Measurements from ENCODE around the gene MT1F. TPM values are rescaled to one million over a fixed set of nuclear protein-coding genes. Genes with fewer than 3 reads are reported as not detected.
"Not testable (repeated sequence)": the region's sequence is repeated elsewhere in the genome, so short reads cannot be mapped to it uniquely, and the experiment has no call there.

The MT1F gene
- polyA plus RNA-seq, 1 donor (not counting 4 experiments of a cell fraction or from before 2014, with no cell fraction given): 2.3 TPM

GRCh38 chr16:56664506-56664905 is 6.7 kb downstream of the MT1F start:
- peaks cover 43% of the 10 kb centered on the region for H3K27me3 ChIP-seq (ENCODE audit: control insufficient read depth, extremely low read depth, insufficient read depth, low read length)
- H3K9me3 ChIP-seq (ENCODE audit: control insufficient read depth, low read depth, low read length): no peaks in the 10 kb centered on the region
- no peak overlapping the region for H3K4me2 ChIP-seq (ENCODE audit: control insufficient read depth, extremely low read depth, insufficient read depth, low read depth, low read length)
- no peaks in the 10 kb centered on the region for H3K36me3 ChIP-seq (ENCODE audit: control insufficient read depth in 2 of 2, extremely low read depth in 1 of 2, insufficient read depth in 2 of 2, low read length in 2 of 2)
- TF ChIP-seq EZH2 (IDR thresholded peaks at IDR 0.05; ENCODE audit: low read length): no peak
- TF ChIP-seq, protein P1, sequence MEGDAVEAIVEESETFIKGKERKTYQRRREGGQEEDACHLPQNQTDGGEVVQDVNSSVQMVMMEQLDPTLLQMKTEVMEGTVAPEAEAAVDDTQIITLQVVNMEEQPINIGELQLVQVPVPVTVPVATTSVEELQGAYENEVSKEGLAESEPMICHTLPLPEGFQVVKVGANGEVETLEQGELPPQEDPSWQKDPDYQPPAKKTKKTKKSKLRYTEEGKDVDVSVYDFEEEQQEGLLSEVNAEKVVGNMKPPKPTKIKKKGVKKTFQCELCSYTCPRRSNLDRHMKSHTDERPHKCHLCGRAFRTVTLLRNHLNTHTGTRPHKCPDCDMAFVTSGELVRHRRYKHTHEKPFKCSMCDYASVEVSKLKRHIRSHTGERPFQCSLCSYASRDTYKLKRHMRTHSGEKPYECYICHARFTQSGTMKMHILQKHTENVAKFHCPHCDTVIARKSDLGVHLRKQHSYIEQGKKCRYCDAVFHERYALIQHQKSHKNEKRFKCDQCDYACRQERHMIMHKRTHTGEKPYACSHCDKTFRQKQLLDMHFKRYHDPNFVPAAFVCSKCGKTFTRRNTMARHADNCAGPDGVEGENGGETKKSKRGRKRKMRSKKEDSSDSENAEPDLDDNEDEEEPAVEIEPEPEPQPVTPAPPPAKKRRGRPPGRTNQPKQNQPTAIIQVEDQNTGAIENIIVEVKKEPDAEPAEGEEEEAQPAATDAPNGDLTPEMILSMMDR (optimal IDR thresholded peaks at IDR 0.05 in 1 of 3, IDR thresholded peaks at IDR 0.05 in 1 of 3, conservative IDR thresholded peaks at IDR 0.05 in 1 of 3; ENCODE audit: extremely low read depth in 1 of 3, insufficient read depth in 2 of 3, low read length in 3 of 3): no peak
- no peak overlapping the region for H3K9ac ChIP-seq (ENCODE audit: control insufficient read depth, extremely low read depth, insufficient read depth, low read length)
- no peaks in the 10 kb centered on the region for H3K9me1 ChIP-seq (ENCODE audit: control insufficient read depth, extremely low read depth, insufficient read depth, low read length)
- no peak overlapping the region for H3K27ac ChIP-seq (ENCODE audit: control insufficient read depth, insufficient read depth, low read length)
- no peak overlapping the region for H2AFZ ChIP-seq (ENCODE audit: control insufficient read depth, low read length)
- no peaks in the 10 kb centered on the region for H3K79me2 ChIP-seq (ENCODE audit: control insufficient read depth, insufficient read depth, low read length)
- peaks cover 14% of the 10 kb centered on the region for H3K4me1 ChIP-seq (ENCODE audit: control insufficient read depth, extremely low read depth, insufficient read depth, low read length)
- H4K20me1 ChIP-seq (ENCODE audit: control insufficient read depth, extremely low read depth, insufficient read depth, low read length): no peaks in the 10 kb centered on the region
- dilution Hi-C loops (cut with MboI; ENCODE audit: extremely low pct_ligation_motif_present, low sequenced_read_pairs): no loop called here
- no peak for FAIRE-seq
- DNase-seq (ENCODE audit: low read depth, low spot score): no peak
- H3K4me3 ChIP-seq (ENCODE audit: control insufficient read depth in 2 of 3, extremely low read depth in 1 of 3, insufficient read depth in 2 of 3, low read depth in 1 of 3, low read length in 3 of 3): no peak overlapping the region

DNA sequence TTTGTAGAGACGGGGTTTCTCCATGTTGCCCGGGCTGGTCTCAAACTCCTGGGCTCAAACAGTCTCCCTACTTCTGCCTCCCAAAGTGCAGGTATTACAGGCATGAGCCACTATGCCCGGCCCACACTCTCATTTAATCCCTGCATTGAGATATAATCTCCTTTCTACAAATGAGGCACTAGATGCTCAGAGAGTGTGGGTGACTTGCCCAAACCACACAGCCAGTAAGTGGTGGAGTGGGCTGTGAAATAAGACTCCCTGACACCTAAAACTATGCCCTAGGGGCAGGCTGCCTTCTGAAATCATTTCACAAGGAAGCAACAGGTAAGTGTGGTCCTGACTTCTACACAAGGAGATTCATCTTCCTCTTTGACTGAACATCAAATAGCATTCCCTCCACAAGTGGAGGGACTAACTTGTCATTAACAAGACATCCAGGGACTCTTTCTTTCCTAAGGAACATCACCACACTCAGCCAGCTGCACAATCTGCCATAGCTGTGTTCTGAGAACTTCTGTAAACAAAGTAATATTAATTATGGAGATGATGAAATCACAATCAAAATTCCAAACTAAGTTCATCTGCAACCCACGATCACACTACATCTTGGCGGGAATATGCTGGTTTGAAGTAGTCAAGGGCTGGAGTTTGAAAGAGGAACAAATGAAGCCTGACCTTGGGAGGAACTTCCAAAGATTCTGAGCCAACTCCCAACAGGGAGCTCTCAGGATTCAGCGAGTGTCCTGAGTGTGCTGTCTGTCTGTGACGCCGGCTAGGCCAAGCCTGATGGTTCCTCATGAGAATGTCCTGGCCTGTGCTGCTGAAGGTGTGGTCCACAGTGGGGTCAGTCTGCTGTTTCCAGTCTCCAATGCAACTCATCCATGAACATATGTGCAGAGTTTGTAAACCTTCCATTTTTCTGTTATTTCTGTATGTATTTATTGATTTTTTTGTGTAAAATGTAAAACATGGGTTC is 7.8 kb downstream of the MT1F start:
- DNase-seq (ENCODE audit: low read depth, low spot score); H3K4me3 ChIP-seq (ENCODE audit: control insufficient read depth in 2 of 3, extremely low read depth in 1 of 3, insufficient read depth in 2 of 3, low read depth in 1 of 3, low read length in 3 of 3); H2AFZ ChIP-seq (ENCODE audit: control insufficient read depth, low read length); H3K9ac ChIP-seq (ENCODE audit: control insufficient read depth, extremely low read depth, insufficient read depth, low read length); H3K4me2 ChIP-seq (ENCODE audit: control insufficient read depth, extremely low read depth, insufficient read depth, low read depth, low read length); H3K9me3 ChIP-seq (ENCODE audit: control insufficient read depth, low read depth, low read length); H3K9me1 ChIP-seq (ENCODE audit: control insufficient read depth, extremely low read depth, insufficient read depth, low read length); H3K36me3 ChIP-seq (ENCODE audit: control insufficient read depth in 2 of 2, extremely low read depth in 1 of 2, insufficient read depth in 2 of 2, low read length in 2 of 2); H4K20me1 ChIP-seq (ENCODE audit: control insufficient read depth, extremely low read depth, insufficient read depth, low read length); H3K27ac ChIP-seq (ENCODE audit: control insufficient read depth, insufficient read depth, low read length); dilution Hi-C loops (cut with MboI; ENCODE audit: extremely low pct_ligation_motif_present, low sequenced_read_pairs); H3K79me2 ChIP-seq (ENCODE audit: control insufficient read depth, insufficient read depth, low read length); FAIRE-seq: not testable (repeated sequence)
- peaks cover 14% of the 10 kb centered on the region for H3K4me1 ChIP-seq (ENCODE audit: control insufficient read depth, extremely low read depth, insufficient read depth, low read length)
- peaks cover 48% of the 10 kb centered on the region for H3K27me3 ChIP-seq (ENCODE audit: control insufficient read depth, extremely low read depth, insufficient read depth, low read length)
